ENCODE measurements around the gene PTK6. TPM values are rescaled to one million over a fixed set of nuclear protein-coding genes. Genes with fewer than 3 reads are reported as not detected.

The PTK6 gene
- total RNA-seq, 4 donors from 2014 or later = 0.11 TPM; not detected in 3

DNA sequence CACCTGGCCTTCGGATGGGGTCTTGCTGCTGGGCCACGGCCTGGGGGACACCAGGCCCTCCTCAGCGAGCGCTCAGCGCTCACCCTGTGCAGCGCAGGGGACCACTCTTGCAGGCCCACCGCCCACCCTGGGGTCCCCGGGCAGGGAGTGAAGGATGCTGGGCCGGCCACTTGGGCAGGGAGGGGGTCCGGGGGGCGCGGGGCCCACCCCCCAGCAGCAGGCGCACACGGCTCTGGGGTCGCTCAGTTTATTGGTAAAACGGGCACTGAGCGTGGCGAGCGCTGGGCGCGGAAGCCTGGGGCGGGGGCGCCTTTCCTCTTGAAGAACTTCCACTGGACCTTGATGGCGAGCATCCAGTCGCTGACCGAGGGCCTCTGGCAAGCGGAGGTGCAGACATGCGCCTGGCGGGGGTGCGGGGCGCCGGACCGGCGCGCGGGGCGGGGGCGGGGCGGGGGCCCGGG is 49.4 kb downstream of the PTK6 start:
- H3K4me1 ChIP-seq = no peaks in the 10 kb centered on the region
- H3K27ac ChIP-seq = no peak overlapping the region
- intact Hi-C loops (cut with DNase I) = no loop called here
- H3K4me3 ChIP-seq (replicated peaks in 1 of 3) = no peak overlapping the region
- no peak for DNase-seq
- peaks cover 7% of the 10 kb centered on the region for H3K27me3 ChIP-seq
- H3K9me3 ChIP-seq = no peaks in the 10 kb centered on the region
- TF ChIP-seq, protein P1, sequence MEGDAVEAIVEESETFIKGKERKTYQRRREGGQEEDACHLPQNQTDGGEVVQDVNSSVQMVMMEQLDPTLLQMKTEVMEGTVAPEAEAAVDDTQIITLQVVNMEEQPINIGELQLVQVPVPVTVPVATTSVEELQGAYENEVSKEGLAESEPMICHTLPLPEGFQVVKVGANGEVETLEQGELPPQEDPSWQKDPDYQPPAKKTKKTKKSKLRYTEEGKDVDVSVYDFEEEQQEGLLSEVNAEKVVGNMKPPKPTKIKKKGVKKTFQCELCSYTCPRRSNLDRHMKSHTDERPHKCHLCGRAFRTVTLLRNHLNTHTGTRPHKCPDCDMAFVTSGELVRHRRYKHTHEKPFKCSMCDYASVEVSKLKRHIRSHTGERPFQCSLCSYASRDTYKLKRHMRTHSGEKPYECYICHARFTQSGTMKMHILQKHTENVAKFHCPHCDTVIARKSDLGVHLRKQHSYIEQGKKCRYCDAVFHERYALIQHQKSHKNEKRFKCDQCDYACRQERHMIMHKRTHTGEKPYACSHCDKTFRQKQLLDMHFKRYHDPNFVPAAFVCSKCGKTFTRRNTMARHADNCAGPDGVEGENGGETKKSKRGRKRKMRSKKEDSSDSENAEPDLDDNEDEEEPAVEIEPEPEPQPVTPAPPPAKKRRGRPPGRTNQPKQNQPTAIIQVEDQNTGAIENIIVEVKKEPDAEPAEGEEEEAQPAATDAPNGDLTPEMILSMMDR (IDR thresholded peaks at IDR 0.05) = no peak
- no peak for TF ChIP-seq POLR2A (IDR thresholded peaks at IDR 0.05)
- 62% methylated on average over 6 of the region's 40 CpGs; no CpG with 5 or more reads in 1 of the 2 donors for WGBS, 2 donors
- no peaks in the 10 kb centered on the region for H3K36me3 ChIP-seq

DNA sequence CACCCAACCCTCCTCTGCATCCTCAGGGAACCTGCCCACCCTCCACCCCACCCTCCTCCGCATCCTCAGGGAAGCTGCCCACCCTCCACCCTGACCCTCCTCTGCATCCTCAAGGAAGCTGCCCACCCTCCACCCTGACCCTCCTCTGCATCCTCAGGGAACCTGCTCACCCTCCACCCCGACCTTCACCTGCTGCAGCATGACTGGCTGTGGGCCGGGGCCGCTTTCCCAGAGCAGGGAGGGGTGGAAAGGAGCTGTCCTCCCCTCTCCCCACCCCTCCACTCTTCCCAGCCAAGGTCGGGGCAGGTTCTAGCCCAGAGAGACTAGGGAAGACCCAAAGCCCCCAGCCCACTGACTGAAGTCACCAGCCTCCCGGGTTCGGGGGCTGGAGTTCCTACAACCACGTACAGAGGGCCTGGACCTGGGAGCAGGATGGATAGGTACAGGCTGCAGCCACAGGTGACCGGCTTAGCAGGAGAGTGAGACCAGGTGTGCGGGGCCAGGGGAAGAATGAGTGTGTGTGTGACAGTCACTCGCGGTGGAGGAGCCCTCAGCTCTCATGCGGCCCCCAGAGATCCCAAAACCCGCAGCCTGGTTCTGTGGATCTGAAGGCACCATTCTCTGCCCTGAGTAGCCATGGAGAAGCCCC is 49.9 kb downstream of the PTK6 start:
- Histone ChIP-seq H3K9me3 (no peaks in the 10 kb centered on the region), H3K4me3 (replicated peaks in 1 of 3) (no peak overlapping the region), H3K4me1 (no peaks in the 10 kb centered on the region), H3K27ac (no peak overlapping the region), H3K27me3 (peaks cover 7% of the 10 kb centered on the region), H3K36me3 (no peaks in the 10 kb centered on the region)
- TF ChIP-seq, protein P1 (IDR thresholded peaks at IDR 0.05) = no peak
- no peak for TF ChIP-seq POLR2A (IDR thresholded peaks at IDR 0.05)
- DNase-seq = no peak
- intact Hi-C loops (cut with DNase I) = no loop called here
- WGBS, 2 donors = 28 to 39% methylated on average over 5 to 6 of the region's 14 CpGs

DNA sequence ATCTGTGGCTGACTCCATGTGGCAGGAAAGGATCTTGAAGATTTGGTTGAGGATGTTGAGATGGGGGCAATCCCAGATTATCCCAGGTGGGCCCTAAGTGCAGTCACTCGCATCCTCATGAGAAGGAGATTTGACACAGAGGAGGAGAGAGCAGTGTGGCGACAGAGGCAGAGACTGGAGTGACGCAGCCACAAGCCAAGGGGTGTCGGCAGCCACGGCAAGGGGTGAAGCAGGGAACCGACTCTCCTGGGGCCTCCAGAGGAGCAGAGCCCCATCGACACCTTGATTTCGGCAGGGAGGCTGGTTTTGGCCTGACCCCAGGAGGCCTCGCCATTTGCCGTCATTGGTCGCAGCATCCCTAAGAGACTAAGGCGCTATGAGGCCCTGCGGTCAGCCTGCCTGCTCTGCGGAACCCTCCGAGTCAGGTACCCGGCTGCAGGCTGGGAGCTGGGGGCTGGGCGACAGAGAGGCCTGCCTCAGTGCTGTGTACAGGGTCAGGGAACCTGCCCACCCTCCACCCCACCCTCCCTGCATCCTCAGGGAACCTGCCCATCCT is 50.8 kb downstream of the PTK6 start:
- peaks cover 7% of the 10 kb centered on the region for H3K27me3 ChIP-seq
- intact Hi-C loops (cut with DNase I) = no loop called here
- TF ChIP-seq, protein P1 (IDR thresholded peaks at IDR 0.05) = no peak
- TF ChIP-seq POLR2A (IDR thresholded peaks at IDR 0.05) = no peak

DNA sequence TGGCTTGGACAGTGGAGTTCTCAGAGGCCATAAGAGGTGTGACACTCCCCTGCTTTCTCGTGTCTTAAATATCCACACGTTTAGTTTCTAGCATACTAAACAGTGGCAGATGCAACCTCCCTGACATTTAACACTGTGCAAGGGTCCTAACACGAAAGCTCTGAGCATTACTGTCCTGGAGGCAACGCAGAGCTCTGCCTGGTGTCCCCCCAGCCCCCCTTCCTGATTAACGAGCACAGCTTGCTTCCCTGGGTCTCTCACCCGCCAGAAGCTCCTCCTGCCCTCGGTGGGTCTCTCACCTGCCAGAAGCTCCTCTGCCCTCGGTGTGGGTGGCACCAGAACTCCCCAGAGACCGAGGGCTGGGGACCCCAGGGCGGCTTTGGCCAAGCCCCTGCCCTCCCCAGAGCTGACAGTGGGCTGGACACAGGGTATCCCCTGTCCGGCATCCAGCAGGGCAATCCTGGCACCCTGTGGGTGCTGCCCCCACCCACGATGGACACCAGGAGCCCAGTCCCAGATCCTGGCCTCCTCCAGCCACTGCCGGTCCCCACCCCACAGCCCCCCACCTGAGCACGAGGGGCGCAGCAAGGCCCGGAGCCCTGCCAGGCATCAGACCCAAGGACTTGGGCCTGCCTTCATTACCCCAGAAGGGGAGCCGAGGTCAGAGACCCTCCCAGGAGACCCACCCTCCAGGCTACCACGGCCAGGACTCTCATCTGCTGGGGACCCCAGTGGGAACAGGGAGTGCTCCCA is 52.3 kb downstream of the PTK6 start:
- intact Hi-C loops (cut with DNase I) = no loop called here
- TF ChIP-seq, protein P1 (IDR thresholded peaks at IDR 0.05) = no peak
- no peak for TF ChIP-seq POLR2A (IDR thresholded peaks at IDR 0.05)
- WGBS, 2 donors = 54 to 59% methylated on average over 4 to 14 of the region's 18 CpGs
- H3K27ac ChIP-seq = no peak overlapping the region
- no peaks in the 10 kb centered on the region for H3K4me1 ChIP-seq
- no peak overlapping the region for H3K4me3 ChIP-seq (replicated peaks in 1 of 3)
- peaks cover 7% of the 10 kb centered on the region for H3K27me3 ChIP-seq
- DNase-seq = no peak
- no peaks in the 10 kb centered on the region for H3K9me3 ChIP-seq
- no peaks in the 10 kb centered on the region for H3K36me3 ChIP-seq

More for the DNA sequence above, 50.8 kb downstream of the PTK6 start:
- Histone ChIP-seq H3K27ac (no peak overlapping the region), H3K9me3 (no peaks in the 10 kb centered on the region), H3K4me3 (replicated peaks in 1 of 3) (no peak overlapping the region), H3K36me3 (no peaks in the 10 kb centered on the region), H3K4me1 (no peaks in the 10 kb centered on the region)
- WGBS, 2 donors = 89 to 96% methylated on average over 8 to 17 of the region's 17 CpGs
- no peak for DNase-seq

DNA sequence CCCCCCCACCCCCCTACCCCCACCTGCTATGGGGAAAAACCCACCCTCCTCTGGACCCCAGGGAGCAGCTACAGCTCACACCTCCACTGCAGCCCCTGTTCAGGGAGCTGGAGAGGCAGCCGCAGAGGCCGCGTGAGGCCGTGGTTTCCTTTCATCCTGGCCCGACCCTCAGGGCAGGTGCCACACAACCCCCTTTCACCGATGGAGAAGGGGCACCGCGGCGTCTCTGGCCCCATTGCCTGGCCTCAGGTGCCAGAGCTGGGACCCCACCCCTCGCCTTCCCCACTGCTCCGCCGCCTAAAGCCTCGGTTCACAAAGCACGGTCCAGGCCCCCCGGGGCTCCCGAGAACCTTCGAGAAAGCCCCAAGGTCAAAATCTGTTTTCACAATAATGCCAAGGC is 52.9 kb downstream of the PTK6 start:
- Histone ChIP-seq H3K9me3 (no peaks in the 10 kb centered on the region), H3K36me3 (no peaks in the 10 kb centered on the region), H3K4me1 (no peaks in the 10 kb centered on the region), H3K4me3 (replicated peaks in 1 of 3) (no peak overlapping the region), H3K27ac (no peak overlapping the region), H3K27me3 (peaks cover 7% of the 10 kb centered on the region)
- TF ChIP-seq, protein P1 (IDR thresholded peaks at IDR 0.05) = no peak
- no peak for TF ChIP-seq POLR2A (IDR thresholded peaks at IDR 0.05)
- WGBS, 2 donors = 53 to 64% methylated on average over 6 to 10 of the region's 17 CpGs
- intact Hi-C loops (cut with DNase I) = no loop called here
- DNase-seq = no peak
